Immature natural killer cell (primary cell): Measurements from ENCODE around the gene GALNT11. TPM values are rescaled to one million over a fixed set of nuclear protein-coding genes. Genes with fewer than 3 reads are reported as not detected.
"Not testable (repeated sequence)": the region's sequence is repeated elsewhere in the genome, so short reads cannot be mapped to it uniquely, and the experiment has no call there.

Experiments
- DNase-seq, 3 donors: peaks; one replicate each; pipeline ENCODE4 v3.0.0; 2022; ENCODE audit warnings: mixed read lengths in 1 of 3
- H3K27ac Mint-ChIP-seq, 6 donors: one replicate each; pipeline ENCODE4 v1.8.0; 2020; ENCODE audit warnings: mixed read lengths in 6 of 6, mild to moderate bottlenecking in 5 of 6, inconsistent platforms in 4 of 6, moderate library complexity in 3 of 6
- H3K27me3 Mint-ChIP-seq, 3 donors: one replicate each; pipeline ENCODE4 v1.8.0; 2020 to 2021; ENCODE audit warnings: low read depth in 3 of 3, mild to moderate bottlenecking in 3 of 3, mixed read lengths in 3 of 3, moderate library complexity in 3 of 3, inconsistent platforms in 1 of 3
- H3K36me3 Mint-ChIP-seq, 3 donors: one replicate each; pipeline ENCODE4 v1.8.0; 2020; ENCODE audit warnings: mixed read lengths in 3 of 3, inconsistent platforms in 2 of 3, mild to moderate bottlenecking in 2 of 3
- H3K4me1 Mint-ChIP-seq, 2 donors: one replicate each; pipeline ENCODE4 v1.8.0; 2020; ENCODE audit warnings: inconsistent platforms in 2 of 2, mild to moderate bottlenecking in 2 of 2, mixed read lengths in 2 of 2, moderate library complexity in 1 of 2
- H3K4me3 Mint-ChIP-seq, 5 donors: one replicate each; pipeline ENCODE4 v1.8.0; 2020; ENCODE audit warnings: mild to moderate bottlenecking in 5 of 5, mixed read lengths in 5 of 5, inconsistent platforms in 3 of 5, moderate library complexity in 3 of 5
- H3K9me3 Mint-ChIP-seq, 6 donors: one replicate each; pipeline ENCODE4 v1.8.0; 2020; ENCODE audit warnings: mild to moderate bottlenecking in 6 of 6, mixed read lengths in 6 of 6, inconsistent platforms in 4 of 6, moderate library complexity in 3 of 6
- polyA plus RNA-seq, 3 donors: library from polyadenylated mRNA; unstranded; fragments of 300-500 nt; fragmentation: Illumina TruSeq; gene quantifications; one replicate each; pipeline ENCODE4 v1.2.3, GENCODE V29; 2021

GALNT11 gene
- polyA plus RNA-seq, 3 donors from 2014 or later, result 59.2 to 86.2 (median 63.3) TPM

- no peak overlapping the region for H3K27ac Mint-ChIP-seq
Observed at GRCh38 chr7:152073352-152073751, 47.9 kb downstream of the GALNT11 start.

GRCh38 chr7:152074673-152075072 lies 49.2 kb downstream of the GALNT11 start:
- H3K9me3 Mint-ChIP-seq, result peaks cover 0 to 2% (median 0%) of the 10 kb centered on the region in 6 donors
- DNase-seq, result no peak
- H3K4me1 Mint-ChIP-seq, result peaks cover 28 to 39% of the 10 kb centered on the region in 2 donors
- no peak overlapping the region for H3K4me3 Mint-ChIP-seq
- no peak overlapping the region for H3K27ac Mint-ChIP-seq
- peaks cover 0 to 1% (median 0%) of the 10 kb centered on the region in 3 donors for H3K27me3 Mint-ChIP-seq
- H3K36me3 Mint-ChIP-seq, result peaks cover 0 to 7% (median 6%) of the 10 kb centered on the region in 3 donors

More at GRCh38 chr7:152073352-152073751, 47.9 kb downstream of the GALNT11 start:
- Mint-ChIP-seq H3K9me3 (peaks cover 0 to 2% (median 0%) of the 10 kb centered on the region in 6 donors), H3K36me3 (peaks cover 0 to 7% (median 7%) of the 10 kb centered on the region in 3 donors), H3K4me1 (peaks cover 22 to 33% of the 10 kb centered on the region in 2 donors), H3K4me3 (no peak overlapping the region), H3K27me3 (peaks cover 0 to 2% (median 0%) of the 10 kb centered on the region in 3 donors)
- no peak for DNase-seq

GRCh38 chr7:152075379-152075778 lies 49.9 kb downstream of the GALNT11 start:
- not testable (repeated sequence) for DNase-seq, H3K36me3 Mint-ChIP-seq, H3K9me3 Mint-ChIP-seq, H3K4me3 Mint-ChIP-seq, H3K27me3 Mint-ChIP-seq
- H3K27ac Mint-ChIP-seq, result peak overlapping the region in 1 of 6 donors; percentile 52
- H3K4me1 Mint-ChIP-seq, result peaks cover 25 to 36% of the 10 kb centered on the region in 2 donors

- Mint-ChIP-seq H3K36me3 (no peaks in the 10 kb centered on the region), H3K27me3 (peaks cover 0 to 1% (median 0%) of the 10 kb centered on the region in 3 donors), H3K27ac (peak overlapping the region in 1 of 6 donors; percentile 35), H3K4me1 (peaks cover 25 to 32% of the 10 kb centered on the region in 2 donors), H3K4me3 (no peak overlapping the region), H3K9me3 (no peaks in the 10 kb centered on the region)
- DNase-seq, result no peak
Observed at GRCh38 chr7:152076324-152076821, 50.9 kb downstream of the GALNT11 start.

GRCh38 chr7:152076940-152077933 lies 51.8 kb downstream of the GALNT11 start:
- no peak for DNase-seq
- peaks cover 26 to 35% of the 10 kb centered on the region in 2 donors for H3K4me1 Mint-ChIP-seq
- H3K9me3 Mint-ChIP-seq, result no peaks in the 10 kb centered on the region
- H3K4me3 Mint-ChIP-seq, result no peak overlapping the region
- peaks cover 0 to 1% (median 0%) of the 10 kb centered on the region in 3 donors for H3K27me3 Mint-ChIP-seq
- H3K27ac Mint-ChIP-seq, result peak overlapping the region in 1 of 6 donors; percentile 14
- H3K36me3 Mint-ChIP-seq, result no peaks in the 10 kb centered on the region

- no peak overlapping the region for H3K4me3 Mint-ChIP-seq
- H3K27me3 Mint-ChIP-seq, result peaks cover 0 to 1% (median 0%) of the 10 kb centered on the region in 3 donors
- no peak for DNase-seq
- H3K9me3 Mint-ChIP-seq, result no peaks in the 10 kb centered on the region
- no peaks in the 10 kb centered on the region for H3K36me3 Mint-ChIP-seq
- H3K27ac Mint-ChIP-seq, result no peak overlapping the region
- peaks cover 27 to 42% of the 10 kb centered on the region in 2 donors for H3K4me1 Mint-ChIP-seq
Observed at GRCh38 chr7:152078025-152078424, 52.6 kb downstream of the GALNT11 start.

- Mint-ChIP-seq H3K4me1 (peaks cover 21 to 41% of the 10 kb centered on the region in 2 donors), H3K9me3 (no peaks in the 10 kb centered on the region), H3K36me3 (no peaks in the 10 kb centered on the region)
Observed at GRCh38 chr7:152078786-152079185, 53.3 kb downstream of the GALNT11 start.

GRCh38 chr7:152081088-152081487 lies 55.6 kb downstream of the GALNT11 start:
- no peak for DNase-seq
- Mint-ChIP-seq H3K27me3 (peaks cover 0 to 1% (median 0%) of the 10 kb centered on the region in 3 donors), H3K9me3 (no peaks in the 10 kb centered on the region), H3K4me3 (no peak overlapping the region), H3K4me1 (peaks cover 21 to 47% of the 10 kb centered on the region in 2 donors), H3K27ac (no peak overlapping the region), H3K36me3 (no peaks in the 10 kb centered on the region)

More at GRCh38 chr7:152078786-152079185, 53.3 kb downstream of the GALNT11 start:
- no peak overlapping the region for H3K4me3 Mint-ChIP-seq
- peak overlapping the region in 1 of 6 donors; percentile 30 for H3K27ac Mint-ChIP-seq
- no peak for DNase-seq
- H3K27me3 Mint-ChIP-seq, result peaks cover 0 to 1% (median 0%) of the 10 kb centered on the region in 3 donors

GRCh38 chr7:152082073-152082721 lies 56.7 kb downstream of the GALNT11 start:
- not testable (repeated sequence) for H3K4me3 Mint-ChIP-seq, H3K27me3 Mint-ChIP-seq, H3K9me3 Mint-ChIP-seq, H3K36me3 Mint-ChIP-seq, DNase-seq, H3K27ac Mint-ChIP-seq
- H3K4me1 Mint-ChIP-seq, result peaks cover 21 to 45% of the 10 kb centered on the region in 2 donors

- Mint-ChIP-seq H3K36me3 (peaks cover 11 to 14% (median 13%) of the 10 kb centered on the region in 3 donors), H3K27ac (no peak overlapping the region), H3K4me3 (no peak overlapping the region), H3K27me3 (no peaks in the 10 kb centered on the region), H3K9me3 (peaks cover 2 to 12% (median 10%) of the 10 kb centered on the region in 6 donors), H3K4me1 (peaks cover 5 to 23% of the 10 kb centered on the region in 2 donors)
- no peak for DNase-seq
Observed at GRCh38 chr7:152085131-152085530, 59.7 kb downstream of the GALNT11 start.

- peaks cover 7 to 24% of the 10 kb centered on the region in 2 donors for H3K4me1 Mint-ChIP-seq
- H3K4me3 Mint-ChIP-seq, result no peak overlapping the region
- no peak overlapping the region for H3K27ac Mint-ChIP-seq
- H3K36me3 Mint-ChIP-seq, result peaks cover 11 to 14% (median 13%) of the 10 kb centered on the region in 3 donors
- peaks cover 0 to under 1% (median 0%) of the 10 kb centered on the region in 3 donors for H3K27me3 Mint-ChIP-seq
- H3K9me3 Mint-ChIP-seq, result peaks cover 2 to 12% (median 10%) of the 10 kb centered on the region in 6 donors
- no peak for DNase-seq
Observed at GRCh38 chr7:152086513-152086912, 61.0 kb downstream of the GALNT11 start.

GRCh38 chr7:152089183-152089582 lies 63.7 kb downstream of the GALNT11 start:
- no peak for DNase-seq
- no peak overlapping the region for H3K27ac Mint-ChIP-seq
- peaks cover 11 to 17% (median 14%) of the 10 kb centered on the region in 3 donors for H3K36me3 Mint-ChIP-seq
- H3K9me3 Mint-ChIP-seq, result peaks cover 2 to 12% (median 10%) of the 10 kb centered on the region in 6 donors
- H3K4me3 Mint-ChIP-seq, result no peak overlapping the region
- peaks cover 11 to 16% of the 10 kb centered on the region in 2 donors for H3K4me1 Mint-ChIP-seq
- H3K27me3 Mint-ChIP-seq, result peaks cover 0 to 2% (median 0%) of the 10 kb centered on the region in 3 donors

GRCh38 chr7:152090747-152091146 lies 65.3 kb downstream of the GALNT11 start:
- Mint-ChIP-seq H3K27me3 (peaks cover 0 to 2% (median 0%) of the 10 kb centered on the region in 3 donors), H3K9me3 (peaks cover 2 to 12% (median 10%) of the 10 kb centered on the region in 6 donors), H3K4me1 (peaks cover 12 to 13% of the 10 kb centered on the region in 2 donors), H3K36me3 (peaks cover 11 to 17% (median 14%) of the 10 kb centered on the region in 3 donors), H3K27ac (no peak overlapping the region), H3K4me3 (no peak overlapping the region)
- no peak for DNase-seq
